Smooth muscle cell (in vitro differentiated cells): ENCODE measurements around the gene PAPOLG. TPM values are rescaled to one million over a fixed set of nuclear protein-coding genes. Genes with fewer than 3 reads are reported as not detected.

Experiments
- DNase-seq: peaks from one replicate; lab custom pipeline; 2025; ENCODE audit not compliant: unreplicated experiment; lab: John Stamatoyannopoulos, UW
- H2AFZ ChIP-seq: fragments of 200-600 bp; sonication (generic); 2 replicates; pipeline ENCODE4 v1.6.0; 2016; ENCODE audit warnings: antibody characterized with exemption, low read depth, mild to moderate bottlenecking
- H3F3A ChIP-seq: fragments of 200-600 bp; sonication (generic); 2 replicates; pipeline ENCODE4 v1.6.0; 2017; ENCODE audit warnings: antibody characterized with exemption, low read depth
- H3K27ac ChIP-seq: fragments of 200-600 bp; sonication (generic); 2 replicates; pipeline ENCODE4 v1.5.1; 2016; ENCODE audit warnings: low read depth, mild to moderate bottlenecking
- H3K27me3 ChIP-seq: fragments of 200-600 bp; sonication (generic); 2 replicates; pipeline ENCODE4 v1.6.1; 2016; ENCODE audit warnings: low read depth, mild to moderate bottlenecking
- H3K36me3 ChIP-seq: fragments of 200-600 bp; sonication (generic); 2 replicates; pipeline ENCODE4 v1.5.1; 2016; ENCODE audit warnings: low read depth
- H3K4me1 ChIP-seq: fragments of 200-600 bp; sonication (generic); 2 replicates; pipeline ENCODE4 v1.5.1; 2016; ENCODE audit warnings: low read depth
- H3K4me2 ChIP-seq: fragments of 200-600 bp; sonication (generic); 2 replicates; pipeline ENCODE4 v1.6.0; 2016; ENCODE audit warnings: mild to moderate bottlenecking
- H3K4me3 ChIP-seq: fragments of 200-600 bp; sonication (generic); 2 replicates; pipeline ENCODE4 v1.5.1; 2016; ENCODE audit warnings: mild to moderate bottlenecking
- H3K79me2 ChIP-seq: fragments of 200-600 bp; sonication (generic); 2 replicates; pipeline ENCODE4 v1.6.0; 2016; ENCODE audit warnings: low read depth, mild to moderate bottlenecking
- H3K9ac ChIP-seq: fragments of 200-600 bp; sonication (generic); 2 replicates; pipeline ENCODE4 v1.6.0; 2016; ENCODE audit warnings: low read depth
- H3K9me3 ChIP-seq: fragments of 200-600 bp; sonication (generic); replicated peaks from 2 replicates; pipeline ENCODE4 v1.5.1; 2016; ENCODE audit warnings: low read depth
- H4K20me1 ChIP-seq: fragments of 200-600 bp; sonication (generic); 2 replicates; pipeline ENCODE4 v1.6.0; 2016; ENCODE audit warnings: low read depth
- WGBS: methylation state at CpG from one replicate; pipeline ENCODE4 v1.1.7; 2016; ENCODE audit warnings: low lambda C conversion rate; 5-methylcytosine and 5-hydroxymethylcytosine counted together
- polyA plus RNA-seq: library from polyadenylated mRNA; unstranded; fragments of >200 nt; fragmentation: Nextera tagmentation; extraction: Ambion mirVana; gene quantifications from 2 replicates; pipeline ENCODE4 v1.2.1, GENCODE V29; 2016
- total RNA-seq: library from RNA; depleted of rRNA; stranded (reverse); fragments of >200 nt; gene quantifications from 2 replicates; pipeline ENCODE4 v1.2.3, GENCODE V29; 2014
- TF ChIP-seq, protein P1 (sequence below): fragments of 200-600 bp; sonication (generic); IDR thresholded peaks from 2 replicates; pipeline ENCODE4 v1.5.1; 2017; ENCODE audit warnings: borderline replicate concordance, mild to moderate bottlenecking, antibody characterized with exemption; ENCODE audit not compliant: insufficient read depth, poor library complexity, severe bottlenecking

PAPOLG gene
- total and polyA plus RNA-seq, 2 experiments from 2014 or later, result 7.4 to 19.6 TPM

- no peaks in the 10 kb centered on the region for H3K4me1 ChIP-seq
- H2AFZ ChIP-seq, result no peak overlapping the region
- no peaks in the 10 kb centered on the region for H4K20me1 ChIP-seq
- TF ChIP-seq, protein P1, sequence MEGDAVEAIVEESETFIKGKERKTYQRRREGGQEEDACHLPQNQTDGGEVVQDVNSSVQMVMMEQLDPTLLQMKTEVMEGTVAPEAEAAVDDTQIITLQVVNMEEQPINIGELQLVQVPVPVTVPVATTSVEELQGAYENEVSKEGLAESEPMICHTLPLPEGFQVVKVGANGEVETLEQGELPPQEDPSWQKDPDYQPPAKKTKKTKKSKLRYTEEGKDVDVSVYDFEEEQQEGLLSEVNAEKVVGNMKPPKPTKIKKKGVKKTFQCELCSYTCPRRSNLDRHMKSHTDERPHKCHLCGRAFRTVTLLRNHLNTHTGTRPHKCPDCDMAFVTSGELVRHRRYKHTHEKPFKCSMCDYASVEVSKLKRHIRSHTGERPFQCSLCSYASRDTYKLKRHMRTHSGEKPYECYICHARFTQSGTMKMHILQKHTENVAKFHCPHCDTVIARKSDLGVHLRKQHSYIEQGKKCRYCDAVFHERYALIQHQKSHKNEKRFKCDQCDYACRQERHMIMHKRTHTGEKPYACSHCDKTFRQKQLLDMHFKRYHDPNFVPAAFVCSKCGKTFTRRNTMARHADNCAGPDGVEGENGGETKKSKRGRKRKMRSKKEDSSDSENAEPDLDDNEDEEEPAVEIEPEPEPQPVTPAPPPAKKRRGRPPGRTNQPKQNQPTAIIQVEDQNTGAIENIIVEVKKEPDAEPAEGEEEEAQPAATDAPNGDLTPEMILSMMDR, result no peak
- no peaks in the 10 kb centered on the region for H3K9me3 ChIP-seq
- DNase-seq, result no peak
- H3K4me3 ChIP-seq, result no peak overlapping the region
- no peaks in the 10 kb centered on the region for H3K27me3 ChIP-seq
- no peak overlapping the region for H3K9ac ChIP-seq
- WGBS, result 95% methylated on average over 5 of the region's 5 CpGs
- H3K36me3 ChIP-seq, result peaks cover 32% of the 10 kb centered on the region
- no peak overlapping the region for H3K27ac ChIP-seq
- H3K4me2 ChIP-seq, result no peak overlapping the region
- no peaks in the 10 kb centered on the region for H3K79me2 ChIP-seq
- no peaks in the 10 kb centered on the region for H3F3A ChIP-seq
Measured at GRCh38 chr2:60779426-60779825, 23.4 kb downstream of the PAPOLG start.

GRCh38 chr2:60780721-60781120 is 24.7 kb downstream of the PAPOLG start:
- Histone ChIP-seq H3F3A (no peaks in the 10 kb centered on the region), H3K27me3 (no peaks in the 10 kb centered on the region), H4K20me1 (no peaks in the 10 kb centered on the region), H3K4me2 (no peak overlapping the region), H2AFZ (no peak overlapping the region), H3K9ac (no peak overlapping the region), H3K27ac (no peak overlapping the region), H3K79me2 (no peaks in the 10 kb centered on the region), H3K9me3 (no peaks in the 10 kb centered on the region), H3K4me1 (no peaks in the 10 kb centered on the region), H3K4me3 (no peak overlapping the region), H3K36me3 (peaks cover 33% of the 10 kb centered on the region)
- 90% methylated on average over 3 of the region's 3 CpGs for WGBS
- no peak for DNase-seq
- TF ChIP-seq, protein P1, result no peak

DNA sequence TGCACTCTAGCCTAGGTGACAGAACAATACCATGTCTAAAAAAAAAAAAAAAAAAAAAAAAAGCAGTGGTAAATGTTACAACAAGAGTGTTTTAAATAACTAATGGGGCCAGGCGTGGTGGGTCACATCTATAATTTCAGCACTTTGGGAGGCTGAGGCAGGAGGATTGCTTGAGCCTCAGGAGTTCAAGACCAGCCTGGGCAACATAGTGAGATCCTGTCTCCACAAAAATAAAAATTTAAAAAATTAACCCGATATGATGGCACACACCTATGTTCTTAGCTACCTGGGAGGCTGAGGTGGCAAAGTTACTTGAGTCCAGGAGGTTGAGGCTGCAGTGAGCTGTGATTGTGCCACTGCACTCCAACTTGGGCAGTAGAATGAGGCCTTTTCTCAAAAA is 37.1 kb downstream of the PAPOLG start:
- Histone ChIP-seq H3K4me1 (no peaks in the 10 kb centered on the region), H3K9me3 (no peaks in the 10 kb centered on the region), H3K27ac (no peak overlapping the region), H3F3A (no peaks in the 10 kb centered on the region), H3K79me2 (no peaks in the 10 kb centered on the region), H3K4me2 (no peak overlapping the region), H3K4me3 (no peak overlapping the region), H3K36me3 (peaks cover 41% of the 10 kb centered on the region), H3K27me3 (no peaks in the 10 kb centered on the region), H4K20me1 (no peaks in the 10 kb centered on the region), H3K9ac (no peak overlapping the region), H2AFZ (no peak overlapping the region)
- DNase-seq, result no peak
- TF ChIP-seq, protein P1, result no peak
- WGBS, result 98% methylated on average over 2 of the region's 2 CpGs

- Histone ChIP-seq H3K79me2 (no peaks in the 10 kb centered on the region), H3K9me3 (no peaks in the 10 kb centered on the region), H3K4me2 (no peak overlapping the region), H3K4me1 (no peaks in the 10 kb centered on the region), H2AFZ (no peak overlapping the region), H4K20me1 (no peaks in the 10 kb centered on the region), H3K4me3 (no peak overlapping the region), H3K27ac (no peak overlapping the region), H3K27me3 (no peaks in the 10 kb centered on the region), H3K36me3 (peaks cover 34% of the 10 kb centered on the region), H3K9ac (no peak overlapping the region), H3F3A (no peaks in the 10 kb centered on the region)
- whole genome bisulfite sequencing, result 95% methylated on average over 5 of the region's 5 CpGs
- no peak for DNase-seq
- TF ChIP-seq, protein P1, result peak; percentile 52
Measured at GRCh38 chr2:60794271-60794863, 38.3 kb downstream of the PAPOLG start.
